NB4 (cell line): ENCODE data around the gene SPRTN.

Experiments
- CTCF ChIP-seq: IDR thresholded peaks from one replicate; pipeline ENCODE4 v1.5.1; 2012; ENCODE audit warnings: low read depth, low read length
- MAX ChIP-seq: IDR thresholded peaks from 2 replicates; pipeline ENCODE4 v1.6.1; 2011; ENCODE audit warnings: low read depth, low read length
- POLR2A ChIP-seq: IDR thresholded peaks from 2 replicates; pipeline ENCODE4 v1.6.1; 2011; ENCODE audit warnings: mild to moderate bottlenecking; ENCODE audit not compliant: insufficient read length; ENCODE audit errors: extremely low read depth

GRCh38 chr1:231334079-231334666 is 3.9 kb upstream of the SPRTN start:
- TF ChIP-seq CTCF (no peak), POLR2A (no peak), MAX (no peak)
